HG02763 (cell line): ENCODE results near the gene TOR4A.
A peak's percentile ranks its signal among the peaks of the same experiment; 100 is the strongest.
"Not testable (repeated sequence)": the region's sequence is repeated elsewhere in the genome, so short reads cannot be mapped to it uniquely, and the experiment has no call there.

ENCODE experiments used
- ATAC-seq: cut with Tn5 transposase; IDR thresholded peaks from one replicate; pipeline ENCODE4 v1.9.1; 2021; ENCODE audit warnings: mild to moderate bottlenecking, moderate library complexity; ENCODE audit not compliant: unreplicated experiment

The TOR4A gene

DNA sequence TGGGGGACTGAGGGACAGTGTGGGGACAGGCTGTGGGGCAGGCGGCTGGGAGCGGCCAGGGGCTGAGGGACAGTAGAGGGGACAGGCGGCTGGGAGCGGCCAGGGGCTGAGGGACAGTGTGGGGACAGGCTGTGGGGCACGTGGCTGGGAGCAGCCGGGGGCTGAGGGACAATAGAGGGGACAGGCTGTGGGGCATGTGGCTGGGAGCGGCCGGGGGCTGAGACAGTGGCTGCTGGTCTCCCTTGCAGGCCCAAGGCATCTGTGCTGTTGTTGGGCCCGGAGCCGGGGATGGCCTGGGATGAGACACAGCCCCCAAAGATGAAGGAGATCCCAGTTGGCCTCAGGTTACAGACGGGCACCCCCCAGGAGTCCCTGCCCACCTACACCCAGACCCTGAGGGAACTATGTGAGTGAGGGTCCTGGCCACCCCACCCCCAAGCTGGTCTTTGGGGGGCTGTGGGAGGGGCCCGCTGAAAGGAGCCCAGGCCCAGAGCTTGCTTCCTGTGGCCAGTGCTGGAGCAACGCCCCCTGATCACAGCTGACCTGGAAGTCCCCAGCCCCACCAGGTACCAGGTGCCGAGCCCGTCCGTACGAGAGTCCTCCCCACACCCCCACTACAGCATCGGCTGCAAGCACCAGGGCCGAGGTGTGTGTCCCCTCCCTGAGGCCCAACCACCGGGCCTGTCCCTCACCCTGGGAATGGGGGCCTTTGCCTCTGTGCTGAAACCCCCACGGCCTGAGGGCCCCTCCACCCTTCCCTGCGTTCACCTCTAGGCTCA, 25.8 kb upstream of the TOR4A start:
- no peak for ATAC-seq

- no peak for ATAC-seq
Measured at GRCh38 chr9:137252555-137253506, 24.7 kb upstream of the TOR4A start.

DNA sequence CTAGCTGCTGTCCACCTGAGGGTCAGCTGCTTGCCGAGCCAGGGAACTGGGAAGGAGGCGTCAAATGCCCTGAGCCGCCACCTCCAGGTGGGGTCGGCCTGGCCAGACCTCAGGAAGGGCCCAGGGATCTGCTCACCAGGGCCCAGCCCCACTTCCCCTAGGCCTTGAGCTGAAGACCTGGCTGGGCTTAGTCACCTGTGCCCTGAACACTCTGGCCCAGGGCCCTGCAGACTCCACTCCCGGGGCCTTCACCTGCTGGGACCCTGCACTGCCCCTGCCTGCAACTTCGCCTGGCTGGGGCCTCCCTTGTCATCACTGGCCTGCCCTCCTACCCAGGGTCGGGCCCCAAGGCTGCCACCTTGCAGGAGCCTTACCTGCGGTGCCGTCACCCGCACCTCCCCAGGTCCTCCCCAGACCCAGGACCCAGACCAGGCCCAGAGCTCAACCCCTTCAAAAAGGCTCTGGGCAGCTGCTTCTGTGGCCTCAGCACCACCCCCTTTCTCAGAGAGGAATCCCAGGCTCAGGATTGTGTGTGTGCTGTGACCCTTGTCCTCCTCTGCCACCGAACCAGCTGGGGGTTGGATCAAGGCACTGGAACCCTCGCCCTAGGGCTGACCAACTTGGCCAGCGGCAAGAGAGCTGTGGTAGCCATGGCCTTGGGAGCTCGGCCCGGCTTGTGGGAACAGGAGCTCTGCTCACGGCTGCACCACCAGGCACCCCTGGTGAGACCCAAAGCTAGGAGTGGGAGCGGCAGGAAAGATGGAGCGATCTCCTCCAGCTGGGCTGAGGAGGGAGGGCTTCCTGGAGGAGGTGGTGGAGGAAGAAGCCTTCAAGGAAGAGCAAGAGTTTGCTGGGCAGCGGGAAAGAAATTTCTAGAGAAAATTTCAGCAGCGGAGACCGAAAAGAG, 23.6 kb upstream of the TOR4A start:
- no peak for ATAC-seq

DNA sequence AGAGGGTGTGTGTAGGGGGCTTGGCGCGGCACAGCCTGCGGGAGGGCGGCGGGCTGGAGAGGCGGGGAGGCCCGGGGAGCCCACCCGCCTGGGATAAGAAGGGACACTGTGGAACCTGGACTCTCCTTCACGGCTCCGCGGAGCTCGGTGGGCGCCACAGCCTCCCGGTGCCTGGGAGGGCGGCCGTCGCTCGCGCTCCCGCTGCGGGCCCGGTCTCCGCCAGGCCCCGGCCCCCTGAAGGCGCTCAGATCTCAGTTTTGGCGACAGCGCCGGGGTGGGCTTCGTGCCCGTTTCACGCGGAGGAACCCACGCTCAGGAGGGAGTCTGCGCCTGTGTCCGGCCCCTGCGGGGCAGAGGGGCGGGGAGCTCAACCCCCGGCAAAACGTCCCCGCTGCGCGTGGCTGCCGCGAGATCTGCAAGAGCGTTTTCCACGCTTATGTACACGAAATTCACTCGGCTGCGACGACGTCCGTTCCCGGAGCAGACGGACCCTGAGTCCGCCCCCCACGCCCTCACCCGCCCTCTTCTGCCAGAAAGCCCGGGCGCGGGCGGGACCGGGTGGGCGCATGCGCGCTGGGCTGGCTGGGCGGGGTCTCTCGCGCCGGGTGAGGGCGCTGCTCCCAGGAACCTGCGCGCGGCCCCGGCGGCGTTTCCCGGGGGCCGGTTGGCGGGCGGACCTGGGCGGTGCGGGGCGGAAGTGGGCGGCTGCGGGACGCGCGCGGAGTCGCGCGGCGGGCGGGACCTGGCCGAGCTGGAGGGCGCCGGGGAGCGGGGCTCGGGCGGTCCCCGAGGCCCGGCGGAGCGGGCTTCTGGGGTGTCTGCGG, 22.7 kb upstream of the TOR4A start, which contains the start of gene NELFB:
NELFB (plus strand) TSS at position 704 of the 824 bp plus-strand sequence.
- ATAC-seq, result peak; percentile 76

DNA sequence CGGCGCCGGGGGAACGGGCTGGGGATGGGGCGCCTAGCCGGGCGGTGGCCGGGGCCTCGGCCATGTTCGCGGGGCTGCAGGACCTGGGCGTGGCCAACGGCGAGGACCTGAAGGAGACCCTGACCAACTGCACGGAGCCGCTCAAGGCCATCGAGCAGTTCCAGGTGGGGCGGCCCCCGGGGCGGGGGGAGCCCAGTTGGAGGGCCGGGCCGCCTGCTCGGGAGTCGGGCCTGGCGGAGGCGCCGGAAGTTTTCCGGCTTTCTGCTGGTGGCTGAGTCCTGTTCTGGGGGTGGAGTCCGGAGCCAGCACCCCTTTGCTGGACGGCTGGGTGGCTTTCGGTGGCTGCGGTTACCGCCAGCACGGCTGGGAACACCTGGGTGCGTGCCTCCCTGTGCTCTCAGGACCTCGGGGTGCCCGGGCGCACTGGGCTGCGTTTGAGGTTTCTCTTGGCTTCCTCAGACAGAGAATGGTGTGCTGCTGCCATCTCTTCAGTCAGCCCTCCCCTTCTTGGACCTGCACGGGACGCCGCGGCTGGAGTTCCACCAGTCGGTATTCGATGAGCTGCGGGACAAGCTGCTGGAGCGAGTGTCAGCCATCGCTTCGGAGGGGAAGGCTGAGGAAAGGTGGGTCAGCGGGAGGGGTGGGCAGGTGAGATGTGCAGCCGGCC, 21.9 kb upstream of the TOR4A start:
- ATAC-seq, result no peak

DNA sequence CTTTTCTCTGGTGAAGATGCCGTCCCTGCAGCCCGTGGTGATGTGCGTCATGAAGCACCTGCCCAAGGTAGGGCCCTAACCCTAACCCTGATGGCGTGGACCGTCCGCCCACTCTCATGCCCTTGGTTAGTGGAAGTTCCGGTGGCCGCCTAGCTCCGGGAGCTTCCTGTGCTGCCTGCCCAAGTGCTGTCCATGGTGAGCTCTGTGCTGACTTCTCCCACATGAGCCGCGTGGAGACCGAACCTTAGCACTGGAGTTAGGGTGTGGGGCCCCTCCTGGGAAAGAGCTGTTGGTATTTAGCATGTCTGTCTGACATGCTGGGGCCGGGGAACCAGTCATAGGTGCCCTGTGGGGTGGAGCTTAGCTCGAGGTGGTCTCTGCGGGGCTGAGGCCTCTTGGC, 21.2 kb upstream of the TOR4A start:
- no peak for ATAC-seq

GRCh38 chr9:137256856-137257255, 20.7 kb upstream of the TOR4A start:
- ATAC-seq, result no peak

- ATAC-seq, result not testable (repeated sequence)
Measured at GRCh38 chr9:137262173-137262908, 15.2 kb upstream of the TOR4A start.

DNA sequence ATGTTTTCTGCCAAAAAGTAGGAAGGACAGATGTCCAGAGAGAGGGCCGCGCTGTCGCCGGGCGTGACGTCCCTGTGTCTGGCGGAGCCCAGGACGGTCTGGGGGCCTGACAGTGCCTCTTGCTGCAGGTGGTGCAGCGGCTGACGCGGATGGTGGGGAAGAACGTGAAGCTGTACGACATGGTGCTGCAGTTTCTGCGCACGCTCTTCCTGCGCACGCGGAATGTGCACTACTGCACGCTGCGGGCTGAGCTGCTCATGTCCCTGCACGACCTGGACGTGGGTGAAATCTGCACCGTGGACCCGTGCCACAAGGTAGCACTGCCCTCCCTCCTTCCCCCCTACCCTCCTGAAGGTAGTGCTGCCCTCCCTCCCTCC, 14.6 kb upstream of the TOR4A start:
- ATAC-seq, result no peak

DNA sequence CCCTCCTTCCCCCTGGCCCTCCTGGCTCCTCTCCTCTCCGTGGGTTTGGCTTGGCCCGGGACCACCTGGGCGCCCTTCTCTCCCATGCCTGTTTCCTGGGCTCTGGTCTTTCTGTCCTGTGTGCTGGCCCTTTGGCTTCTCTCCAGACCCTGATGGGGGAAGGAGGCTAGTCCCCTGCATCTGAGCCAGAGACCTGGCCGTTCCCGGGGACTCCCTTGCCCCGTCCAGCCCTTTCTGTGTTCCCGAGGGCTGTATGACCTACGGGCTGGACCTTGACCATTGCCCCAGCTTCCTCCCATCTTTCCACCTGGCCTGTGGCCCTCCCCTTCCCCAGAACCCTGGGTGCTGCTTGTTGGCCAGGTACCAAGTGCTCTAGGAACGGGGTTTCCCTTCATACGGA, 14.0 kb upstream of the TOR4A start:
- no peak for ATAC-seq

DNA sequence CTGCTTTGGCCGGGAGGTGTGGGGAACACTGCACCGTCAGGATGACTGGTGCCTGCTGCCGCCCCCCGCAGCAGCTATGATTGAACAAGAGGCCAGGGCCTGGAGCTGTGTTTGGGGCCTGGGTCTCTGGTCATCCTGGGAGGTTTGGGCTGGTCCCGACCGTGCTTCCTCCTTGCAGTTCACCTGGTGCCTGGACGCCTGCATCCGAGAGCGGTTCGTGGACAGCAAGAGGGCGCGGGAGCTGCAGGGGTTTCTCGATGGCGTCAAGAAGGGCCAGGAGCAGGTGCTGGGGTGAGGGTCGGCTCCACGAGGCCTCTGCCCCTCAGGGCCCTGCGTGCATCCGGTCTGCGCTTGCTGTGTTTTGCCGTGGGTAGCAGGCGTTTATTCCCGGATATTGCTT, 13.5 kb upstream of the TOR4A start:
- ATAC-seq, result no peak

DNA sequence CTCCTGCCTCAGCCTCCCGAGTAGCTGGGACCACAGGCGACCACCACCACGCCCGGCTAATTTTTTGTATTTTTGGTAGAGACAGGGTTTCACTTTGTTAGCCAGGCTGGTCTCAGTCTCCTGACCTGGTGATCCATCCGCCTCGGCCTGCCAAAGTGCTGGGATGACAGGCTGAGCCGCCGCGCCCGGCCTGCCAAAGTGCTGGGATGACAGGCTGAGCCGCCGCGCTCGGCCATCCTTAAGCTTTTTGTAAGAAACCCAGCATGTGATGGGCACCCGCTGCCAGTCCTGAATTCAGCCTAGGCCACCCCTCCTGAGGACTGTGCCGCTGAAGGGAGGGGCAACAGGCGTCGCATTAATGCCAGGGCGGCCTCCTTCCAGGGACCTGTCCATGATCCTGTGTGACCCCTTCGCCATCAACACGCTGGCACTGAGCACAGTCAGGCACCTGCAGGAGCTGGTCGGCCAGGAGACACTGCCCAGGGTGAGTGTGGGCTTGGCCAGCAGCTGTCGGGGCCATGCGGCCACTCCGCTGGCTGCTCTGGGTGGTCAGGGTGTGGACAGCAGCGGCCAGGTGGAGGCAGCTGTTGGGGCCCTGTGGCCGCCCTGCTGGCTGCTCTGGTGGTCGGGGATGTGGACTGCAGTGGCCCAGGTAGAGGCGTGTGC, 11.9 kb upstream of the TOR4A start:
- no peak for ATAC-seq

- no peak for ATAC-seq
Measured at GRCh38 chr9:137266162-137266527, 11.4 kb upstream of the TOR4A start.

- ATAC-seq, result no peak
Measured at GRCh38 chr9:137266585-137267453, 10.7 kb upstream of the TOR4A start.

DNA sequence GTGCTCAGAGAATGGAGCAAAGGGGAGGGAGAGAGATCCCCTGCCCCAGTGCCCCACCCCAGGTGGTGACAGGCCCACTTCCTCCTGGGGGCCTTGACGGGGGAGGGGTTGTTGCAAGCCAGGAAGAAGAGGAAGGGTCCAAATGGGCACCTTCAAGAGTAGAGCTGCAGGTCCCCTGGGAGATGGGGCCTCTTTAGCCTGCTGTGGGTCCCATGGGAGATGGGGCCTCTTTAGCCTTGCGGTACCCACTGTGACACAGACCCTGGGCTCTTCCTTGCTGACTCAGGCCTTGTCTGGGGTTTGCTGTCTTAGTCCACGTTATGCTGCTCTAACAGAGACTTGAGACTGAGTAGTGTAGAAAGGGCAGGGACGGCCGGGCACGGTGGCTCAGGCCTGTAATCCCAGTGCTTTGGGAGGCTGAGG, 9.6 kb upstream of the TOR4A start:
- no peak for ATAC-seq

GRCh38 chr9:137268538-137269201, 8.9 kb upstream of the TOR4A start:
- ATAC-seq, result no peak

GRCh38 chr9:137269231-137269772, 8.2 kb upstream of the TOR4A start:
- ATAC-seq, result no peak
